NCI-H2196 treated with DMSO at 0.1 percent for 48 hours (cell line): ENCODE results near the gene NR2F1-AS1.
"Not testable (repeated sequence)": the region's sequence is repeated elsewhere in the genome, so short reads cannot be mapped to it uniquely, and the experiment has no call there.

Experiments used
- DNase-seq: peaks from one replicate; lab custom pipeline; 2025; ENCODE audit not compliant: unreplicated experiment; lab: John Stamatoyannopoulos, UW

Gene NR2F1-AS1

DNA sequence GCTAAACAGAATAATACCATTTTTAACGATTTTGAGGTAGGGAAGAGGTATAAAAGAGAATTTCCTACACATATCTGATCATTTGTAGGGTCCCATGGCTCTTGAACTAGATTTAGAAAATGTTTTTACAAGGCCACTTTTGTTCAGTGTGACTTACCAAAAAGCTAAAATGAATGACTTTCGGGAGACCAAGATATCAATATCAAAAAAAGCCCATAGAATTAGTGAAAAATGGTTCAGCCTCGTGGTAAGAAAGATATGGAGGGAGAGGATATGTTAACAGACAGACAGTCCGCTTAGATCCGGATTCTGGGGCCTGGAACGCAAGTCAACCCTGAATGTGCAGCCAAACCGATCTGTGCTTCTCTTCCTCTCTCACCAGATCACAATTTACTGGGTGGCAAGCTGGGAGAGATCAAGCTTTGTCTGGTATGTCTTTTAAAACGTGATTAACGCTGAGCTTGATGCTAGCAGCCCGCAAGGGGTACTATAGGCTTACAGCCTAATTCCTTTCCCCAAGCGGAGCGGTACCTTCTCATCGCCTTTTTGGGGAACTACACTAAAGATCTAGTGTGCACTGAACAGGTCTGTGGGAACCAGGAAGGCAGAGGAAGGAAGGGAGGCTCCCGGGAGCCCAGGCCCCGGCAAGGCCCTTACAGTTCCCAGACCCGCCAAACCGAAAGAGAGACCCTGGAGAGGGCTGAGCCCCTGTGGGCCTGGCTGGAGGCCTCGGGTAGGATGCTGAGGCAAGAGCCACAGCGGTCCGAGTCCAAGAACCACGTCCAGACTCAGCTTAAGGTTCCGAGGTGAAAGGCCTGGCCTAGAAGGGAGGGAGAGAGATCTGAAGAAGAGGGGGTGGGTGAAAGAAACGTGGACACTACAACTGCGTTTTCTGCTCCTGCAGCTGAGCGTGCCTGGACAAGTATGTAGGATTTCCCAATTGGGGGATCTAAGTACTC lies 2.9 kb downstream of the NR2F1-AS1 start:
- no peak for DNase-seq

DNA sequence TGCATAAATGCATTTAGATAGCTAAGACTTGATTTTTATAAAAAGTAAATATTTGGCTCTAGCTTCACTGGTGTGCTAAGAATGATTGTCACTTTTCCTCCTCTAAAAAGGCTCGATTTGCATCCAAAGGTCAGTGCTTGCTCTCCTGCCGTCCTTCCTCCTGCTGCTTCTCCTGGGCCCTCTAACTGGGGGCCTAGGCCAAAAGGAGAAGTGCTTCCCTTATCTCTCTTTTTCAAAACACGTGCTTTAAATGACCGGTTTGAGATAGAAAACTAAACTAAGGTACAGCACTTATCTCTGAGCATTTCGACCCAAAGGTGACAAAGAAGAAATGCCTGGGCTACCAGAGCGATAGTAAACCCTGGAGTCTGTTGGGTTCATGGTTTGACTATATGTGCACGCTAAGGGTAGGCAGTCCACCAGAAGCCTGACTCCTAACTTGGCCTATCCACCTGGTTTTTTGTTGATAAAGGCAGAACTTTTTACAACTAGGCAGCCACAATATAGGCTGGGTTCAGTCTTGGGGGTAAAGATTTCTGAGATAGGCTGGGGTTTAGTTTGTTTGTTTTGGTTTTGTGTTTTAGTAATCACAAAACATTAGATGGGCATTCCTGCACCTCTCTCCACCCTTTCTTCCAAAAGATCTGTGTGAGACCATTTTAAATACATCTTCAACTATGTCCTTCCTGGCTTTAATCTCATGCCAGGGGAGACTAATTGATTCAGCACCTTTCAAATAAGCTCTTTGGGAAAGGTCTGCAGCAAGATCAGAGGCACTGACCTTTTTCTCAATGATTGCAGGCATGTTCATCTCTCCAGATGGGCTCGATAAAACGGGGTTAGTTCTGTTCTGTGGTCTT lies 3.8 kb downstream of the NR2F1-AS1 start:
- no peak for DNase-seq

DNA sequence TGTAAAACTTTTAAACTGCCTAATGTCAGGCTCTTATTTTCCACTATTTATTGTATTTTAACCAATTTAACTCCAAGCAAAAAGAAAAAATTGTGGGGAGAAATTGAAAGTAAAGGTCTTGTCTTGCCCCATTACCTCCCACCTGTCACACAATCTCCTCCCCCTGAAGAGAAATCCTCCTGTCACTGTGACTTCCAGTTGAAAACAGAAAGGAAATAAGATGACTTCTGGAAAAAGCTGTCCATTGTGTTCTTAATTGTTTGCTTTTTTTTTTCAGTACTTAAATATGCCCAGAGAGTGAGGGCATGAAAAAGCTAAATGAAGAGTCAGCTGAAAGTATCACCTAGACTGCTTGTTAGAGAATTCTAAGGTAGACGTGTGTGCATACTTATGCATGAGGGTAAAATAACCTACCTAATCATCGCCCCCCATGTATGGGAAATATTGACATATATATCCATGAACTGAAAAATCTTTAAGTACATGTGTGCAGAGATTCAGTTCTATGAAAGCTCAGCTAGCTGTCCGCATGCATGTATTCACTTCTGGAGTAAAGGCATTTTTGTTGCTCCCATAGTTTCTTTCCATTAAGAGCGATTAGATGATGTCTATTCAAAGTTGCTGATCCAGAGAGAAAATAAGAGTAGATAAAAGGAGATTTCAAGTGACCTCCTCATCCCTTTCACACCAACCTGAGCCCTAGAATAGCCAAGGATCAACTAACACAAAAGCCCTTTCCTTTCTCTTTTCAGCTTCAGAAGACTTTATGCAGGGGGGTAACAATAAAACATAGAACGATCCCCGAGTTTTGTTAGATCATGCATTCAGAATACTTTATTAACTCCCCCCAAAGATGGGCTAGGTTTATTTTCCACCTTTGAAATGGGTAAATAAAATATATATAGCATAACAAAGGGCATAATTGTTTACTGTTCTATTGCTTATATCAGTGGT lies 5.3 kb downstream of the NR2F1-AS1 start:
- DNase-seq: no peak

DNA sequence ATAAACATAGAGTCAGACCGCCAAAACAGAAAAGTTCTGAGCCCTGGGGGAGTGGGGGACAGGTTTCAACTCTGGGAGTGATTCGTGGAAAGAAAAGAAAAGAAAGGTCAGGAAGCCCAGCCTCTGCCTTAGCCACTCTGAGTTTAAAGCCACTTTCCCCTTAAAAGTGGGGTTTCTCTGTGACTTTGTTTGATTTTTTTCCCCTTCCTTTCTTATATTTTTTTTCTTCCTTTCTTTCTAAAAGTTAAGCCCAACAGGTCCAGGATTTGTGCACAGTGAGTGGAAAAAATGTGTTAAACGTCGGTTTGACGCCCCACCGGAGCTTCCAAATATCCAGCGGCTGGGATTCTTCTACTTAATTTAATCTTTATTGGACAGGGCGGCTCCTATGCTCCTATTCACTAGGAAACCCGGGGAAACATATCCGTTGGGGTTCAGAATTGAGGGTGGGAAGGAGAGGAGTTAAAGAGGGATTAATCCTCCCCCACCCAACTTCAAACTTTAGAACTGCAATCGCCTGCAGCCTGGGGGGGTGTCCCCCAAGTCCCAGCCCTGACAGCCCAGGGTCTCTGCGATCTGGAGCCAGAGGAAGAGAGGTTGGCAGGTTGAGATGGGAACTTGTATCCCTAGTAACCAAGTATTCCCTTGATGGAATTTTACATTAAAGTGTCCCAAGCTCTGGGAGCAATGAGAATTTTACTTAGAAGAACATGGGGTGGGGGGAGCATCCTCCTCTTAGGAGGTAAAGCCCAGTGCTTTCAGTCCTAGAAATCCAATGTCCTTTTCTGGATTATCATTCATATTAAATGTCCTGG lies 6.3 kb downstream of the NR2F1-AS1 start:
- no peak for DNase-seq

DNA sequence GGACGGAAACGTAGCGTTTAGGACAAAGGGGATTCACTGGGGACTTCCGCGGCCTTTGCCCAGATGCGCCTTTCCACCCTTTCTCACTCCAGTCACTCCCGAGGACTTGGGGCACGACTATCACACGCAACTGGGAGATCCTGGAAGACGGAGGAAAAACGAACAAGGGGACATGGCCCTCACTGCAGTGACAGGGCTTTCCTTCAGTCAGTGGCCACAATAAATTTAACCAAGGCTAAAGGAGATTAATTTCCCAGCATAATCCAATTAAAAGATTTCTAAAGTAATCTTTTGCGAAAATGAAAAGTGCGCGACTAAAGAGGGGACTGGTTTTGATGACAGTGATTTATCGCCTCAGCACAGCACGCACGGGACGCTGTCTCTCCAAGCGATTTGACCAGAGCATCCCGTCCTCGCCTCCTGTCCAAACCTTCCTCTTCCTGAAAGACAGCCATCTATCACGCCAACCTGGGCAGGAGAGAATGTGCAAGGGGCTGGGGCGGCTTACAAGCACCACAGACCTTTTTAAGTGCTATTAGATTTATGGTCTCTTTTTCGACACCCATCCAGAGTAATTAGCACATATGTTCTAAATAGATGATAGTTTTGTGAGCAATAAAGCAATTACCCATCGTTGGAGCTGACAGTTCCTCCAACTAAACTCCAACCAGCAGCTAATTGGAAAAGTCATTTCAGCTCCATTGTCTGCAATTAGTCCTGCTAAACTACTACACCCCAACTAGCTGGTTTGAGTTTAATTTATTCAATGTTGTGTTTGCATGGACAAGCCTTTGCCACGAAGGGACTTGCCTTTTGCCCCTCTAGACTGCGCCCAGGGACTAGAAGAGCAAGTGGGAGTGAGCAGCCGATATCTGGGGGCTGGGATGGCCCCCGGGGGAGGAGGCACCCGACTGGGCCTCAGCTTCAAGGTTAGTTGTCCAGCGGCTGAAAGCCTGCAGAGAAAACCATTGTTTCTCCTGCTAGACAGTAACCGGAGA lies 7.4 kb downstream of the NR2F1-AS1 start:
- no peak for DNase-seq

DNA sequence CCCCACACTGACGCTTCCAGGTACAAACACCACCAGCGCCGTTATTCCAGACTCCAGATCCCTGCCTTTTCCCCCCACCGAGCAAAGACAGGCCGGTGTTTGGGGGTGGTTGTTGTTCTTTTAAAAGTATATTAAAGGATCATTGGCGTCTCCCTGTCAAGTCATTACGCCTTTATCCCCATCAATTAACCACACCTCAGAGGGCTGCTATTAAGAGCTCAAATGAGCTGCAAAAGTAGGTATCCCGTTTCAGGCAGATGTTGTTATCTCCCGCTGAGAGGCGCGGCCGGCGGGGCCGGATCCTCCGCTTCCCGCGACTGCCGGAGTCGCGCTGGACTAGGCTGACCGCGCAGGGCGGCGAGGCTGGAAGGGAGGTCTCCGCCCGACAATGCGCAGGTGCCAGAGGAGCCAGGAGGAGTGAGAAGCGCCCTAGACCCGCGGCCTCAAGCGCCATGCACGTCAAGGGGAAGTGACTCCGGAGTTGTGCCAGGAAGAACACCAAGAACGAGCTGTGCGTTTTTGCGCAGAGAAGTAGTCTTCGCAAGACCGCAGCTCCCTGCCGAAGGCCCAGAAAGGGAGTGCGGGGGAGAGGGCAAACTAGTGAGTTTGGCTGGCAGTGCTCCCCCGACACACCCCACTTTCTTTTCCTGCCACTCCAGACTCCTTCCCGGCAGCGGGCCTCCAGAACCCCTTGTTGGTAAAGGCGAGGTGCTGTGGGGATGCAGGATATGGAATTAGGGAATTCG lies 8.2 kb downstream of the NR2F1-AS1 start:
- DNase-seq: no peak

DNA sequence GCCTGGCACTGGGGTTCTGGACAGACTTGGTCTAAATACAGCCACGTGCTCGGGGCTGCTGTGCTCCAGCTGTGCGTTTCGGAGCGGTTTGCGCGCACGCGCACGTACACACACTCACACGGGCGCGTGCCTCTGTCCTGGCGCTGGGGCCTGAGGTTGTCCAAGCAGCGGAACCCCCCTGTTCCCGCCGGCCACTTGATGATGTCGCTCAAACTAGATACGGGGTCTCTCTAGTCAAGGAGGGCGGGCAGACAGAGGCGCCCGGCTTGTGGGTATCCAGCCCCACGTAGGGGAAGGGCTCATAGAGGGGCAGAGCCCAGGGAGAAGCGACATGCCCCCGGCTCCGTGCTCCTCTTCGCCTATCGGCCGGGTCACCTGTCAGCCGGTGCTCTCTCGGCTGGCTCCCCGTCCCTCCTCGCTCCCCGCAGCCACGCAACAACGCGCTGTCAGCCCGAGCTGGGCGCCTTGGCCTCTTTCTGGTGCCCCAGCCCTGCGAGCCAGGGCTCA lies 8.9 kb downstream of the NR2F1-AS1 start:
- DNase-seq: no peak

DNA sequence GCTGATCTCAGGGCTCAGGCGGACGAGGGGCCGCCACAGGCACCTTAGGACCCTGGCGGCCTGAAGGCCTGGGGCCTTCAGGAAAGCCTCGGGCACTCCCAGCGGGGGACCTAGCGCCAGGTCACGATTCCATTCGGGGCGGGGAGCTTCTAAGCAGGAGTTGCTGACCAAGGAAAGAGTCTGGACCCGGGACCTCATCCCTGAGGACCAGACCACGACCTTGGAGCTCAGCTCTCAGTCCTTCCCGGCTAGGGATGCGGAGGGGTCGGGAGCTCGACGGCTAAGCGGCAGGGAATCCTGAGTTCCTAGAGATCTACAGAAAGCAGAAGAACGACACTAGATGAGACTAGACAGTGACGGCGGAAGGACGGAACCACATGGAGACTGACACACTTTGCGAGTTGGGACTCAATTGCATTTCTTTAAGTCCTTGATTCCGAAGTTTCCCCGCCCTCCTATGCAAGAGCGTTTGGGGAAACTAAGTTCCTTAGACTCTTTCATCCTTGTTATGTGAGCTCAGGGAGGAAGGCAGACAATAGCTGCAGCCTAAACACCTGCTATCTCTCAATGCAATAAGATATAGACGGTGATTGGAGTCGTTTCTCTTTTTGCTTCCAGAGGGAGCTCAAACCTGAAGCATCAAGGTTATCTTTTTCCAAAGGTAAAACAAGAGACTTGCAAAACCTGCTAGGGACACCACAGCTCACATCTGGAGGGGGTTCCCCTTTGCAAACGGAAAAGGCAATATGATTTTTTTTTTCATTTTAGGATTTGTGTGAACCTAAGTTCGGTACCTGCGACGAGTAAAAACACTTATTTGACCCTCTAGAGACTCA lies 9.7 kb downstream of the NR2F1-AS1 start:
- DNase-seq: no peak

DNA sequence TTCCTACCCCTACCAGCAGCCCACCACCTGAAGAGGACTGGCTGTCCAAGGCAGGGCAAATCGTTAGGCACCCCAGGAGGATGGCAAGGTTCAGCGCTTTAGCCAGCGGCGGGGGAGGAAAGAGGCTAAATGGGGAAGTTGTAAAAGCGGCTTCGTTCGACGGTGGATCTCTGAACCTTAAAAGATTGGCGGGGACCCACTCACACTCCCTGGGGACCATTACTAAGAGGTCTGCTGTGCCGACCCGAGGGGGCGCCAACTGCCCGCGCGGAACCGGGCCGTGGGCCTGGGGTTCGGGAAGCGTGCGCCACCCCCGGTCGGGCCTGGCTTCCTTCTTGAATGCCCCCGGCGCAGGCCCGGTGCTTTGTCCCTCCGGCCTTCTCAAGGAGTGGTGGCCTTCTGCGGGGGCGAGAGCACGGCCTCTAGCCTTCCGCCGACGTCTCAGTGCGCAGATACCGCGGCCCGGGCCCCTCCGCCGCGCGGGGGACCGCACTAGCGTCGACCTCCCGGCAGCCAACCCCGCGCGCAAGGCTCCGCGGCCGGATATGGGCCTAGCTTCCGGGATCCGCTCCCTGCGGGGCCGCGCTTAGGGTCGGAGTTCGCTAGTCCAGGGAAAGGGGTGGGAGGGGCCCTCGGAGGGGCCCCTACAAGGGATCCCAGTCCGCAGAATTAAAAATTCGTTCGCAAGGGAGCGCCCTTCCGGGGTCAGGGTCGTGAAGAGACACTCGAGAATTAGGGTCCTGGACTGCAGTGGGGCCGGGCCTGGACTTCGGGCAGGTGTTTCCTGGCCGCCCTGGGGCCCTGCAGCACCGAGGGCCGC lies 10.5 kb downstream of the NR2F1-AS1 start:
- no peak for DNase-seq

DNA sequence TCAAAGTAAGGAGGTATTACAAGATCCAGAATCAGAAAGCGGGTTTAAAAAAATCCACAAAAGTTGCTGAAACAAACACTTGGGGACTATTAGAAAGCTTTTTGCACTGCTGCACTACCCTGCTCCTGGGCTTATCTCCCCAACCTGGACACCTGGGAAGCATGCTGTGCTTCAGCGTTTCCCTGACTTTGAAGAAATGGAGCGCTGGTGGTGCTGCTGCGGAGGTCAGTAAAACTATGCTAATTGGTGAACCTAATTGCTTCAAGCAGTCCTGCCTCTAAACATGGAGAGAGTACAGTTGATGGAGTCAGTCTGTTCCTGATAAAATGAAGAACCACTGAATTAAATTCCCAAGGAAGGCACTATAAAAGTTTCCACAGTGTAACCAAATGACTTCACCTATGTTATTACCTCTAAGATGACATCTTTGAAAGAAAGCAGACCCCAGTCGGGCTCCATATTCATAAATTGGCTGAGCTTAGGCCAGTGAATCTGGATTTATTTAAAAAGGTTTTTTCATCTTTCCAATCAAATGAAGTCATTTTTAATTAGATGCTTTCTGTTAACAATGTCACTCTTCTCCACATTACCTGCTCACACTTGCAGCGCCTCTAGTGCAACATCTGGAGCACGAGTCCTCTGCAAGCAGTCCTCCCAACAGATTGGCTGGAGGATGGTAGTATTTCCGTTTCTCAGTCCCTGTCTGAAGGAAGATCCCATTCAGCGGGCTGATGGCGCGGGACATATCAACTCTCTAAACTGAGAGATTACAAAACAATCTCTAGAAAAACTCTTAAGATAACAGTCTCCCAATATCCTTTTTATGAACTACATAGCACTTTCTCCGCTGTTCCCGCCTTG lies 11.5 kb downstream of the NR2F1-AS1 start:
- DNase-seq: no peak

DNA sequence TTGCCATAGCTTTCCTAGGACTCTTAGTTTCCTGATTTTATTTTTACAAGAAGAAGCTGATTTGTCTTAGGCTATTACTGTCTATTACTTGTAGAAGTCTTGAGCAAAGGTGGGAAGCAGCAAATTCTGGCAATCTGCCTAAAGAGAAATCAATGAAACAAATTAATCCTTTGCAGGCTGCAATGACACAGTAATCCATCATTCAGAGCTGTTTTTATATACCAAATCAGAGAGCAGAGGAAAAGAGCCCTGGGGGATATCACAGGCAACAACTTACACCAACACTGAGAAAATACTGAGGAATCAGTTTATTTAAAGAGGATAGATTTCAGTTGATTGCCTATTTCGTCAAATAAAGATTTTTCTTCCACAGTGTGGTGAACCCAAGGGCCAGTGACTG lies 13.6 kb downstream of the NR2F1-AS1 start:
- no peak for DNase-seq

DNA sequence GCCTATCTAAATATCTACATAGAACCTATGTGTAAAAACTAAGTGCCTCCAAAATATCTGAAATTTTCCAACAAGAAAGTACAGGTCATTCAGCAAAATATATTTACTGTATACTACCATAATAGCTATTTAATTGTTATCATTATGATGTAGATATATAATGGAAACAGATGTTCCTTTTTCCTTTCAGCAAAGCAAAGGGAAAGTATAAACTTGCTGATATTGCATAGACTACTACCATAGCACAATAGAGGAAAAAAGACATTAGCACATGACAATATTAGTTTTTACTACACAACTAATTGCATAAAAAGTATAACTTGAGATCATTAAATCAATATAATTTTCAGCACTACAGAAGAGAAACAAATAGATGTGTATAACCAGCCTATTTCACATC lies 14.9 kb downstream of the NR2F1-AS1 start:
- DNase-seq: no peak

DNA sequence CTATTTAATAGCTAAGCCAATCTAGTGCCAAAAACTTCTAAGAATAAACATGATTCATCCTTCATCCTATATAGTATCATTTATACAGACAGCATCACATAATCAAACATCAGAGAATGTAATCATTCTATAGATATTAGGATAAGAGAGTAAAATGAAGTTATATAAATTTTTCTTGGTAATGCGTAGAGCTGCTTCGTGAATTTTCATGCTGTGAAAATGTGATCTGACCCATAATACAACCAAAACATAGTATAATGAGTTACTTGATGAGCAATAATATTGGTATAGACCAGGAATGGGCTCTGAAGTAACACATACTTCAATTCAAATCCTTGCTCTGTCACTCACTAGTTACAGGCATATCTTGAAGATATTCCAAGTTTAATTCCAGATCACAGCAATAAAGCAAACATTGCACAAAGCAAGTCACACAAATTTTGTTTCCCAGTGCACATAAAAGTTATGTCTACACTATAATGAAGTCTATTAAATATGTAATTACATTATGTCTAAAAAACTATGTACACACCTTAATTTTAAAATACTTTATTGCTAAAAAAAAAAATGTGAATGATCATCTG lies 23.9 kb downstream of the NR2F1-AS1 start:
- no peak for DNase-seq

DNA sequence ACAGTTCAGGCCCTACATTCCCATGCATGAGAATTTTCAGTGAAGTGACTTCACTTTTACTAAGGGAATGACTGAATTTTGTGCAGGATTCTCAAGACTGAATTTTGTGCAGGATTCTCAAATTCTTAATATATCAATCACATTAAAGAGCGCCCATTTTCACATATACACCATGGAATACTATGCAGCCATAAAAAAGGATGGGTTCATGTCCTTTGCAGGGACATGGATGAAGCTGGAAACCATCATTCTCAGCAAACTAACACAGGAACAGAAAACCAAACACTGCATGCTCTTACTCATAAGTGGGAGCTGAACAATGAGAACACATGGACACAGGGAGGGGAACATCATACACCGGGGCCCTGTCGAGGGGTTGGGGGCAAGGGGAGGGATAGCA lies 31.4 kb downstream of the NR2F1-AS1 start:
- DNase-seq: not testable (repeated sequence)

DNA sequence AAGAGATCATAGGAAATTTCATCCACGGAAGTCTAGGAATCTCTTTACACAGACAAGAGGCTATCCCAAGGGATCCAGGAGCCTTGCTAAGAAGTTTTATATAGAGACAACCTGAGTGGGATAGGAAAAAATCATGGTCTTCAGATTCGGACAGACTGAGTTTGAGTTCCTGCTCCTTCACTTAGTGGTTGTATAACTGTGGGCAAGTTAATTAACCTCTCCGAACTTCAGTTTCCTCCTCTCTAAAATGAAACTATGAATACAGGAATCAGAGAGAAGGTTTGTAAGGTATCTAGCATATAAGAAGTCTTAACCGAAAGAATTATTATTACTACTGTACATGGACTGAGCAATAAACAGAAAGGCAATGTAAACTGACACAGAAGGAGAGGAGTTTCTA lies 35.1 kb downstream of the NR2F1-AS1 start:
- no peak for DNase-seq
